HUES48 (cell line): Measurements from ENCODE around the gene TM4SF4.

Experiments
- H3K27ac ChIP-seq: one replicate; pipeline ENCODE4 v1.7.0; 2013; ENCODE audit warnings: low read depth, low read length, inconsistent platforms
- H3K27me3 ChIP-seq: 2 replicates; pipeline ENCODE4 v1.6.1; 2013; ENCODE audit warnings: mild to moderate bottlenecking, low read length; ENCODE audit not compliant: control insufficient read depth, insufficient read depth
- H3K36me3 ChIP-seq: 2 replicates; pipeline ENCODE4 v1.6.1; 2013; ENCODE audit warnings: low read length; ENCODE audit not compliant: control insufficient read depth, insufficient read depth
- H3K4me1 ChIP-seq: 2 replicates; pipeline ENCODE4 v1.6.1; 2013; ENCODE audit warnings: mild to moderate bottlenecking, low read length; ENCODE audit not compliant: control insufficient read depth, insufficient read depth
- H3K4me3 ChIP-seq: 2 replicates; pipeline ENCODE4 v1.5.1; 2013; ENCODE audit warnings: mild to moderate bottlenecking, low read depth, low read length
- H3K9ac ChIP-seq: 2 replicates; pipeline ENCODE4 v1.6.1; 2013; ENCODE audit warnings: mild to moderate bottlenecking, low read depth, low read length, moderate library complexity
- H3K9me3 ChIP-seq: 2 replicates; pipeline ENCODE4 v1.6.1; 2013; ENCODE audit warnings: low read length; ENCODE audit not compliant: control insufficient read depth, insufficient read depth

The TM4SF4 gene

DNA sequence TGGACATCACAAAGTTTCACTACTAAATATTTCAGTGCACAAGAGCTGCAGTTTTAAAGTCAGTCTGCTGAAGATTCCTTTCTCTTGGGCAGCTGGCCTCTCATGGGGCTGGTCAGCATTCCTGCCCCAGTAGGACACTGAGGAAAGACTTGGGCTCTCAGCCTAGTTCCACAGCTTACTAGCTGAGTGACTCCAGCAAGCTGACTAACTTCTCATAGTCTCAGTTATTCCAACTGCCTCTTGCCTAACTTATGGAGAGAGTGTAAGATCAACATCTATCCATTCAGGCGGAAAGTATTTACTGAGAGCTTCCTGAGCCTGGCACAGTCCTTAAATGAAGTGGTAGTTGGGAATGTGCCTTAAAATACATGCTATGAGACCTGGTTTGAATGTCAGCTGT is 27.0 kb downstream of the TM4SF4 start:
- no peaks in the 10 kb centered on the region for H3K9me3 ChIP-seq
- H3K4me3 ChIP-seq: no peak overlapping the region
- H3K36me3 ChIP-seq: no peaks in the 10 kb centered on the region
- no peaks in the 10 kb centered on the region for H3K4me1 ChIP-seq
- H3K27me3 ChIP-seq: no peaks in the 10 kb centered on the region
- H3K27ac ChIP-seq: no peak overlapping the region
- H3K9ac ChIP-seq: no peak overlapping the region

DNA sequence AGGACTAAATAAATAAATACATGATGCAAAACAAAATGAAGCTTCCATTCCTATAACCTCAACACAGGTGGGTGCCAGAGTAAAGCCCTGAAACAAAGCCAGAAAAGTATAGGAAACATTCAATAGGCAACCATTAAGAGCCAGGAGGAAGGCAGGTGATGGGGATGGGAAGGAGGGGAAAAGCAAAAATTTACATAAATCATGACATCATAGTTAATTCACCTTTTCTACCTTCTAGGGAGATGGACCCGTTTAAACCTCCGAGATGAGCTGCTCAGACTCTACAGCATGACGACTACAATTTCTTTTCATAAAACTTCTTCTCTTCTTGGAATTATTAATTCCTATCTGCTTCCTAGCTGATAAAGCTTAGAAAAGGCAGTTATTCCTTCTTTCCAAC is 27.9 kb downstream of the TM4SF4 start:
- H3K9me3 ChIP-seq: no peaks in the 10 kb centered on the region
- no peaks in the 10 kb centered on the region for H3K4me1 ChIP-seq
- no peak overlapping the region for H3K4me3 ChIP-seq
- no peak overlapping the region for H3K9ac ChIP-seq
- no peaks in the 10 kb centered on the region for H3K27me3 ChIP-seq
- H3K36me3 ChIP-seq: no peaks in the 10 kb centered on the region
- H3K27ac ChIP-seq: no peak overlapping the region

DNA sequence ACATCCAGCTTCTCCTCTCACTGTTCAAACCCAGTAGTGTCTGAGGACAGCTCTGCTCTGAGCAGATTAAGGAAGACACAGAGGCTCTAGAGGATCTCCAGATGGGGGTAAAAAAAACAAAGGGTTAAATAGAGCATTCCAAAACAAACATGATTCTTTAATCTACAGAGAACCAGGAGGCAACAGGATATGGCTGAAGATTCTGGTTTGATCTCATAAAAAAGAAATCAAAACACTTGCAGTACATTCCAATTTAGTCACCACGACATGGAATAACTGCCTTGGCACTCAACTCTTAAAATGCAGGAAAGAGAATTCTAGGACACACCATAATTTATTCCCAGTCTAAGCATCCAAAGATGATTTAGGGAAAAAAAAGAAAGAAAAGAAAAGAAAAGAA is 32.0 kb downstream of the TM4SF4 start:
- H3K9me3 ChIP-seq: no peaks in the 10 kb centered on the region
- no peak overlapping the region for H3K27ac ChIP-seq
- H3K4me3 ChIP-seq: no peak overlapping the region
- H3K36me3 ChIP-seq: no peaks in the 10 kb centered on the region
- H3K4me1 ChIP-seq: no peaks in the 10 kb centered on the region
- no peak overlapping the region for H3K9ac ChIP-seq
- H3K27me3 ChIP-seq: no peaks in the 10 kb centered on the region

DNA sequence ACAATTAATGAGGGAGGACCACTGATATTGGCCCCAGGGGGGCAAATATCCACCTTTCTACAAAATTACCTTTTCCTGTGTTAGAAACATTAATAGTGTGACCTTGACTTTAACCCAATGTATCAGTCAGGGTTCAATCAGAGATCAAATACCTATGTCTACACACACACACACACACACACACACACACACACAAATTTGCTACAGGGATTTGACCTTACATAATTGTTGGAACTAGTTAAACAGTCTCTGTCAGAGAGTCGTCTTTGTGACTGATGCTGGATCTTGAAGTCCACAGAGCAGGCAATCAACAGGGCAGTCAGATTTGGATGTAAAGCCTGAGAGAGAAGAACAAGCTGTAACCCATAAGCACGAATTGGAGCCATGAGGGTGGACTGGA is 32.5 kb downstream of the TM4SF4 start:
- Histone ChIP-seq H3K36me3 (no peaks in the 10 kb centered on the region), H3K4me1 (no peaks in the 10 kb centered on the region), H3K27ac (no peak overlapping the region), H3K4me3 (no peak overlapping the region), H3K9me3 (no peaks in the 10 kb centered on the region), H3K9ac (no peak overlapping the region), H3K27me3 (no peaks in the 10 kb centered on the region)

DNA sequence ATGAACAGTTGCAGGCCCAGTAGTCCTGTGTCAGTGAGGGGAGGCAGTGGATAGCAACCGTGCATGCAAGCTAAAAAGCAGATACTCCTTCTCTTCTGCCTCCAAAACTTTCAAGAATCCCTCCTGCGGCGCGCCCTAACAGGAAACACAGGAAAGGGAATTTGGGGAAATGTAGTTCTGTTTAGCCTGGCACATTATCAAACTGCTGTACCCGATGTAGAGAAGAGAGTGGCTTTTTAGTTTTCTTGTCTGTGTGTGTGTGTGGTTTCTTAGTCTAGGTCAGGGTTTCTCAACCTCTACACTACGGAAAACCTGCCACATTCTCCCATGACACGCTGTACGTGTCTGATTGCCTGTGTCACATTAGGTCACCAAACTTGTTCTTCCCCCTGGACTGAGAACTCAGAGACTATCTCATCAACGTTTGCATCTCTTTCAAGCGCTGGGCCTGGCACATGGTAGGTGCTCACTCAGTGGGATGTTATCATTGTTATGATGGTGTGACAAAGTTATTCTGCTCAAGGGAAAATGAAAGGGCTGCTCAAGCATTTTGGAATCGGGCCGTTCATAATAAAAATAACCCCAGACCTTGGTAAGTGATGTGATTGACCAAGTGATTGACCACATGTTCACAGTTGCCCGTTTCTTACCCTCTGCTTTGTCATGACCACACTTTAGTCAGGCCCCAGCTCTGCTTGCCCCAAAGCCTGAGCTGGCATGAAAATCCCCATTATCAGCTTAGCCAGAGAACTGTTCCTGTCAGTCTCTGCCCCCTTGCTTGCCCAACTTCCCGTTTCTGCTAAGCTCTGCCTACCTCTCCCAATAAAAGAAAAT is 33.2 kb downstream of the TM4SF4 start:
- Histone ChIP-seq H3K4me3 (no peak overlapping the region), H3K27me3 (no peaks in the 10 kb centered on the region), H3K9ac (no peak overlapping the region), H3K36me3 (no peaks in the 10 kb centered on the region), H3K4me1 (no peaks in the 10 kb centered on the region), H3K27ac (no peak overlapping the region), H3K9me3 (no peaks in the 10 kb centered on the region)

DNA sequence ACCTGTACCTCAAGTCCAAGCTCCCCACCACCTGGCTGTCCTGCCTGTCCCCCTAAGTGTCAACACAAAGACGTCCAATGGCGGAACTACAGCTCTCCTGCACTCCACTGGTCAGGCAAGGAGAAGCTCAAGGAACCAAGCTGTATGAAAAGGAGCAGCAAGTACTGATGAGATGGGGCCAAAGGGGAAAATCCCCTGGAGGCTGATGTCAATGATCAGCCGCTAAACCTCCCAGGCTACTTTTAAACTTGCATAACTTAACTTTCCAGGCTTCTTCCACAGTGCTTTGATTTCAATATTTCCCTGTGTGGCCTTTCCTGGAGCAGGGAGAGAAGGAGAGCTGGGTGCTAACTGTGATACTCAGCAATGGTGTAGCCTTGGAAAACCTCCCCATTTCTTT is 35.0 kb downstream of the TM4SF4 start:
- H3K27me3 ChIP-seq: no peaks in the 10 kb centered on the region
- no peaks in the 10 kb centered on the region for H3K9me3 ChIP-seq
- H3K36me3 ChIP-seq: no peaks in the 10 kb centered on the region

DNA sequence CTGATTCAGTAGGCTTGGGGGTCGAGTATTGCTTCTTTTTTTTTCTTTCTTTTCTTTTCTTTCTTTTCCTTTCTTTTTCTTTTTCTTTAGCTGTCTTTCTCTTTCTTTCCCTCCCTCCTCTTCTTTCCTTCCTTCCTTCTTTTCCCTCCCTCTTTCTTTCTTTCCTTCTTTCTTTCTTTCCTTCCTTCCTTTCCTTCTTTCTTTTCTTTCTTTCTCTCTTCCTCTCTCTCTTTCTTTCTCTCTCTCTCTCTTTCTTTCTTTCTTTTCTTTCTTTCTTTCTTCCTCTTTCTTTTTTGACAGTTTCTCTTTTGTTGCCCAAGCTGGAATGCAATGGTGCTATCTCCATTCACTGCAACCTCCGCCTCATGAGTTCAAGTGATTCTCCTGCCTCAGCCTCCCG is 36.0 kb downstream of the TM4SF4 start:
- Histone ChIP-seq H3K9me3 (no peaks in the 10 kb centered on the region), H3K36me3 (no peaks in the 10 kb centered on the region), H3K27me3 (no peaks in the 10 kb centered on the region), H3K27ac (no peak overlapping the region), H3K4me1 (no peaks in the 10 kb centered on the region), H3K9ac (no peak overlapping the region), H3K4me3 (no peak overlapping the region)

More for the DNA sequence above, 35.0 kb downstream of the TM4SF4 start:
- Histone ChIP-seq H3K27ac (no peak overlapping the region), H3K9ac (no peak overlapping the region), H3K4me3 (no peak overlapping the region), H3K4me1 (no peaks in the 10 kb centered on the region)

DNA sequence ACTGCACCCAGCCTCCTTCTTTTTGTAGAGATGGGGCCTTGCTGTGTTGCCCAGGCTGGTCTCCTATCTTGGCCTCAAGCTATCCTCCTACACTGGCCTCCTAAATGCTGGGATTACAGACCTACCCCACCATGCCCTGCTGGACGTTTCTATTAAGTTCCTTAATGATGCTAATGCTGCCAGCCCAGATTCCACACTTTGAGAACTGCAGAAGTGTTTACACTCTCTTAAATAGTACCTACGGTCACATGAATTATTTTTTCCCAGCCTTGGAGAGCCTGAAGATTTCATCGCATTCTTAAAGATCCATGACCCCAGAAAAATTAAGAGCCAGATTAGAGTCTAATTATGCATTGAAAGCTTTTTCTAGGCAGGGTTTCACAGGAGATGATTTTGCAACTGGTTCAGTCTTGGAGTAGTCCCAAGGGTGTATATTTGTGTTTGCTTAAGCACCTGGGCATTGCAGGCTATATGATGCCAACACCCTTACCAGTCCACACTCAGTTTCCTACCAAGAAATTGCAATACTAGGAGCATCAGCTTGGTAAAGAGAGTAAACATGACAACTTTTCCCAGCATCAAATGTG is 36.6 kb downstream of the TM4SF4 start:
- Histone ChIP-seq H3K4me1 (no peaks in the 10 kb centered on the region), H3K9ac (no peak overlapping the region), H3K36me3 (no peaks in the 10 kb centered on the region), H3K4me3 (no peak overlapping the region), H3K27ac (no peak overlapping the region), H3K27me3 (no peaks in the 10 kb centered on the region), H3K9me3 (no peaks in the 10 kb centered on the region)

DNA sequence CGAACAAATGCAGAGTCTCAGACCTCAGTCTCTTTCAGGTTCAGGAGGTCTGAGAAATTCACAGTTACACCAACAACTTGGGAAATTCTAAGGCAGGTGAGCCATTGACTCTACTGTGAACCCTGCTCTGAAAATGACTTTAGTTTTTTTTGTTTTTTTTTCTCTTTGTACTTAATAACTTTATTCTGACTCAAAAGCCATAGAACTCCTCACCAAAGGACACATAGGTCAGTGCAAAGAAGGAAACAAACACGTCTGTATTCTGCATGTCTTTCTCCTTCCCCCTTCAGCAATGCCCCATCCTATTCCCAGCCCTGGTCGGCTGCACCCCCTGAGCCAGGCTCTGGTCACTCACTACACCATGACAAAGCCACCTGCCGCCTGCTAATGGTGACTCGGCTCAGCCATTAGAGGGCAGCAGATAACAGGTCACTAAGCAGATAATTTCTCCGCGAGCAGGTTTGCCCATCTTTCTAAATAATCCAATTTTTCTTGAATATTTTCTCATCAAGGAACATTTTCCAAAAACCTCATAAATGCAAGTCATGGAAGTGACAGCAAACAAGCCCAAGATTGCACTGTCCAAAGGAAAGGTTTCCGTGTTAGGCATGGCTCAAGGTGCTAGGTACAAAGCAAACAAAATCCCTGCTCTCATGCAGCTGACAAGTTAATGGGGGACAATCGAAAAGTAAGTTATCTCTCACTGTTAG is 37.7 kb downstream of the TM4SF4 start:
- Histone ChIP-seq H3K9me3 (no peaks in the 10 kb centered on the region), H3K27ac (no peak overlapping the region), H3K4me1 (no peaks in the 10 kb centered on the region), H3K9ac (no peak overlapping the region), H3K36me3 (no peaks in the 10 kb centered on the region), H3K27me3 (no peaks in the 10 kb centered on the region), H3K4me3 (peak overlapping the region; percentile 45; the same call in 1 of the 2 replicates)

DNA sequence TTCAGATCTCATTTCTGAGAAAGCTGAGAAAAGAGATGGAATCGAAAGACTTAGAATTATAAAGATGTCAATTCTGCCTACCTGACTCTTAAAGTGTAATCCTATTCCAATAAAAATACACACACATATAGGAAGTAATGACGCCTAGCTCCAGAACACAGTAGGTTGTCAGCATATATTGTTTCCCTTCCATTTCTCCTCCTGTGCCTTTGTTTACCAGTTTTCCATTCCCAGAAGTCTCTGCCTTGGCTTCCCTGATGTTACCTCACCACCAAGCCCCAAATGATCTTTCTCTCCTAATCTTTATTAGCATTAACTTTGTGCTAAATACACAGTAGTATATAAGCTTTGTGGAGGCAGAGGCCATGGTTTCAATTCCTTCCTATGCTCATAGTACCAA is 40.0 kb downstream of the TM4SF4 start:
- Histone ChIP-seq H3K27me3 (no peaks in the 10 kb centered on the region), H3K4me3 (no peak overlapping the region), H3K36me3 (peaks cover 6% of the 10 kb centered on the region), H3K4me1 (no peaks in the 10 kb centered on the region), H3K9ac (no peak overlapping the region), H3K9me3 (no peaks in the 10 kb centered on the region), H3K27ac (no peak overlapping the region)

DNA sequence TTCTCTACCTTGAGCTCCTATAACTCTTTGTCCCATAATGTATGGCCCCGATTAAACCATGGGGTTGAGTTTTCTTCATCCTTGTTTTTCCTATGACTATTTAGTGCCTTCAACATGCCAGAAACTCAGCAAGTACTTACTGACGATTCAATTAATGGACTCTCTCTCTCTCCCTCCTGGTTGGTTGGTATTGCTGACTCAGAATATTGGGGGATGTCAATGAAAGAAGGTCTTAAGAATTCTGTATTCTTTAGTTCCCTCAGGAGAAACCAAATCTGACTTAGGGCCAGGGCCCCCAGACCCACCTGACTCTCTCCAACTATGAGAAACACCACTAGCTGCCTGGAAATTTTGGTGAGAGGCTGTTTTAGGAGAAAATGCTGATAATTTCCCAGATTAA is 40.8 kb downstream of the TM4SF4 start:
- Histone ChIP-seq H3K27me3 (no peaks in the 10 kb centered on the region), H3K4me3 (no peak overlapping the region), H3K36me3 (peaks cover 11% of the 10 kb centered on the region), H3K4me1 (no peaks in the 10 kb centered on the region), H3K9me3 (no peaks in the 10 kb centered on the region), H3K9ac (no peak overlapping the region), H3K27ac (no peak overlapping the region)
